A549 (cell line): ENCODE measurements around the gene GGCX.

Experiments
- JUN ChIP-seq, 2 experiments: fragments of >200 bp; sonication (Bioruptor Twin); formaldehyde crosslinking; IDR thresholded peaks; 2 replicates in 1 of 2; 3 replicates in 1 of 2; pipeline ENCODE4 v1.6.1; 2016 to 2017
- POLR2A ChIP-seq: IDR thresholded peaks from 2 replicates; pipeline ENCODE4 v1.6.1; 2012; ENCODE audit warnings: mild to moderate bottlenecking, low read length

DNA sequence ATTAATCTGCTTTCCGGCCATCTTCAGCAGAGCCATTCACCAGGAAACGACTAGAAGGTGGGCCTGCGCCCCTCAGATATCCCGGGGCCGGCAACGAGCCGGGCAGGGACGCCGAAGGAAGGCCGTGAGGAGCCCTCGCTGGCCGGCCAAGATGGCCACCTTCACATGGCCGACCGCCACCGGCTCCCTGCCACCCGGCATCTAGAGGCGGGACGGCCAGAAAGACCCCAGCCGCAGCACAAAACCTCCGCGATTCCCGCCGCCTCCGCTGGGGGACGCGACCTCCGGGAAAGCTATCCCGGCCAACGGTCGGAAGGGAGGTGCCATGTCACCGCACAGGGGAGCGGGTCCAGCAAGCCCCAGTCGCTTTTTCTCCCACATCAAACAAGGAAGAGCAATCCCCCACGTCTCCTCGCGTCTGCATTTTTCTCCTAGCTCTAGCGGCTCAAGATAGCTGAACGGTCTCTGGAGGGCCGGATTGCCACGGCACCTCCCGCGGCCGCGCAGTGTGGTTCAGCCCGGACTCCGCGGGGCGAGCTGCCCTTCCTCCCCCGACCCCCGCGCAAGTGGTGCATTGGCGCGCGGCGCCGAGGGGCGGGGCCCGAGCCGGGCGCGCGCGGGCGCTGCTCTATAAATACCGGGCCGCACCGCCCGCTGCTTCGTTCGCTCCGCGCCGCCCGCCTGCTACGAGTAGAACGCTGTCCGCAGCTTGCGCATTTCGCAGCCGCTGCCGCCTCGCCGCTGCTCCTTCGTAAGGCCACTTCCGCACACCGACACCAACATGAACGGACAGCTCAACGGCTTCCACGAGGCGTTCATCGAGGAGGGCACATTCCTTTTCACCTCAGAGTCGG is 22.6 kb downstream of the GGCX start, which contains the start of gene MAT2A:
- peak; percentile 99 to 100 for TF ChIP-seq JUN (IDR thresholded peaks at IDR 0.05)
- peak; percentile 100 for TF ChIP-seq POLR2A
